Measurements from ENCODE around the gene CEP57. TPM values are rescaled to one million over a fixed set of nuclear protein-coding genes. Genes with fewer than 3 reads are reported as not detected.
A peak's percentile ranks its signal among the peaks of the same experiment; 100 is the strongest.
"Not testable (repeated sequence)": the region's sequence is repeated elsewhere in the genome, so short reads cannot be mapped to it uniquely, and the experiment has no call there.

Gene CEP57
- total RNA-seq, 2 donors from 2014 or later: 23.6 to 26.3 TPM

- TF ChIP-seq CTCF (IDR thresholded peaks at IDR 0.05): no peak
- ATAC-seq (ENCODE audit: insufficient number of reproducible peaks, low FRiP score, low read depth) (no peak), DNase-seq (ENCODE audit: low spot score) (no peak)
- Histone ChIP-seq H3K9me3 (no peaks in the 10 kb centered on the region), H3K4me3 (no peak overlapping the region), H3K4me1 (ENCODE audit: control insufficient read depth in 1 of 2, low read depth in 2 of 2) (no peaks in the 10 kb centered on the region), H3K27ac (no peak overlapping the region), H3K27me3 (replicated peaks; ENCODE audit: insufficient read depth) (no peaks in the 10 kb centered on the region), H3K36me3 (peaks cover 14% of the 10 kb centered on the region)
Measured at GRCh38 chr11:95803973-95804372, 13.7 kb downstream of the CEP57 start.

- Histone ChIP-seq H3K9me3 (no peaks in the 10 kb centered on the region), H3K27me3 (replicated peaks; ENCODE audit: insufficient read depth) (no peaks in the 10 kb centered on the region), H3K4me1 (ENCODE audit: control insufficient read depth in 1 of 2, low read depth in 2 of 2) (no peaks in the 10 kb centered on the region), H3K27ac (no peak overlapping the region), H3K4me3 (no peak overlapping the region), H3K36me3 (peaks cover 8% of the 10 kb centered on the region)
- TF ChIP-seq CTCF (IDR thresholded peaks at IDR 0.05): no peak
- no peak for ATAC-seq (ENCODE audit: insufficient number of reproducible peaks, low FRiP score, low read depth)
- DNase-seq (ENCODE audit: low spot score): no peak
Measured at GRCh38 chr11:95805869-95806268, 15.6 kb downstream of the CEP57 start.

GRCh38 chr11:95806464-95806863 lies 16.2 kb downstream of the CEP57 start:
- not testable (repeated sequence) for ATAC-seq (ENCODE audit: insufficient number of reproducible peaks, low FRiP score, low read depth); H3K27me3 ChIP-seq (replicated peaks; ENCODE audit: insufficient read depth); DNase-seq (ENCODE audit: low spot score); H3K4me1 ChIP-seq (ENCODE audit: control insufficient read depth in 1 of 2, low read depth in 2 of 2); H3K9me3 ChIP-seq; H3K4me3 ChIP-seq; H3K36me3 ChIP-seq; H3K27ac ChIP-seq

- not testable (repeated sequence) for H3K36me3 ChIP-seq; ATAC-seq (ENCODE audit: insufficient number of reproducible peaks, low FRiP score, low read depth); H3K27ac ChIP-seq; H3K9me3 ChIP-seq; H3K4me3 ChIP-seq; DNase-seq (ENCODE audit: low spot score); H3K27me3 ChIP-seq (replicated peaks; ENCODE audit: insufficient read depth); H3K4me1 ChIP-seq (ENCODE audit: control insufficient read depth in 1 of 2, low read depth in 2 of 2)
Measured at GRCh38 chr11:95811052-95811451, 20.8 kb downstream of the CEP57 start.

GRCh38 chr11:95816037-95816436 lies 25.7 kb downstream of the CEP57 start:
- Histone ChIP-seq H3K27me3 (replicated peaks; ENCODE audit: insufficient read depth) (no peaks in the 10 kb centered on the region), H3K36me3 (no peaks in the 10 kb centered on the region), H3K4me3 (no peak overlapping the region), H3K27ac (no peak overlapping the region), H3K4me1 (ENCODE audit: control insufficient read depth in 1 of 2, low read depth in 2 of 2) (no peaks in the 10 kb centered on the region), H3K9me3 (no peaks in the 10 kb centered on the region)
- ATAC-seq (ENCODE audit: insufficient number of reproducible peaks, low FRiP score, low read depth) (no peak), DNase-seq (ENCODE audit: low spot score) (no peak)
- TF ChIP-seq CTCF (IDR thresholded peaks at IDR 0.05): no peak

GRCh38 chr11:95821640-95822039 lies 31.3 kb downstream of the CEP57 start:
- no peak for TF ChIP-seq CTCF (IDR thresholded peaks at IDR 0.05)
- H3K9me3 ChIP-seq: no peaks in the 10 kb centered on the region
- no peaks in the 10 kb centered on the region for H3K4me1 ChIP-seq (ENCODE audit: control insufficient read depth in 1 of 2, low read depth in 2 of 2)
- no peak for ATAC-seq (ENCODE audit: insufficient number of reproducible peaks, low FRiP score, low read depth)
- H3K27ac ChIP-seq: peak overlapping the region; percentile 8 to 39
- H3K4me3 ChIP-seq: no peak overlapping the region
- H3K27me3 ChIP-seq (replicated peaks; ENCODE audit: insufficient read depth): no peaks in the 10 kb centered on the region
- H3K36me3 ChIP-seq: peaks cover 8% of the 10 kb centered on the region
- no peak for DNase-seq (ENCODE audit: low spot score)

Data from thoracic aorta (tissue), 2 donors.